HG03139 (cell line): ENCODE data around the gene SMAD6.

Experiments used
- ATAC-seq: cut with Tn5 transposase; IDR thresholded peaks from one replicate; pipeline ENCODE4 v1.9.1; 2021; ENCODE audit not compliant: unreplicated experiment

Gene SMAD6

DNA sequence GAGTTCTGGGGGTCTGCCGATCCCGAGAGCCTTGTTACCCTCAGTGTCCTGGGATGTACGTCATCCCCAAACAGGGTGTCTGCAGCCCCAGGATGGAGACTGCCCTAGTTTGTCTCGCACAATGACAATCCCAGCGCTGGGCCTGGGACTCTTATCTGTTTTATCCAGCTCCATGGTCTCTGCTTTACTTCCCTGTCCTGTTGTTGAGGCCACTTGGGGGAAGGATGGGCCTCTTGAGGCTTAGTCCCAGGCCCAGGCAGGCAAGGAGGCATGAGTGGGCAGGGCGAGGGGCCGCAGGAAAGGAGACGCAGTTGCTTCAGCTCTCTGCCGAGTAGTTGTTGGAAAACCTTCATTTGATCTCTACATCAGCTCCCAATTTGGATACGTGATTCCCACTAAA, 17.4 kb downstream of the SMAD6 start:
- ATAC-seq: no peak

DNA sequence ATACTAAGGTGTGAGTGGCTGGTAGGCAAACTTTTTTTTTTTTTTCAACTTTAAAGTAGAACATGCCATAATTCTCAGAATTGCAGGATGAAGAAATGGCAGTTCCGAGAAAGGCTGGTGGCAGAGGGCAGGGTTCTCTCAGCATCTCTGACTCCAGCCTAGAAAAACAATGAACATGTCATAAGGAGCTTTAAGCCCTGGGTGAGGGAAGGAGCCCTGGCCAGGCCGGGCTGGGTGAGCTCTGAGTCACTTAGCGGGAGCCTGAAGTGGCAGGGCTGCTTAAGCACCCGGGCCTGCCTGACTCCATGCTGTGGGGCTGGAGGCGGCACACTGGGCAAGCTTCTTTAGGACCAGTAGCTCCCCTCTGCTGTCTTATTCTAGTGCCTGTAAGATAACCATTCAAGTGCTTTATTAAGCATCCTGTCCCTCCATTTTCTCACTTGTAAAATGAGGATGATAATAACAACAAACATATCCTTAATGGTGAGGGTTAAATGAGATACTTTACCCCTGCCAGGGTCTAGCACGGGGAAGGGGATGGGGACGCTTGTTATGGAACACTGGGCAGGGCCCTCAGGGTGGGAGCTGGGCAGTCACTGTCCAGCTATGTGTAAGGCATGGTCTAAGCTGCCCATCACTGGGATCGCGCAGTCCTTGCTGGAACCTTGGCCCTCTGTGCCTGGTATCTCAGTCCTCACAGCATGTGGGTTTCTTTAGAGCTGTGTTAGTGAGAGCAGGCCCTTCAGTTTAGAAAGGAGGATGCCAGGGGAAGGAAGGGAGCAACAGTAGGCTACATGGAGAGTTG, 18.4 kb downstream of the SMAD6 start:
- no peak for ATAC-seq

DNA sequence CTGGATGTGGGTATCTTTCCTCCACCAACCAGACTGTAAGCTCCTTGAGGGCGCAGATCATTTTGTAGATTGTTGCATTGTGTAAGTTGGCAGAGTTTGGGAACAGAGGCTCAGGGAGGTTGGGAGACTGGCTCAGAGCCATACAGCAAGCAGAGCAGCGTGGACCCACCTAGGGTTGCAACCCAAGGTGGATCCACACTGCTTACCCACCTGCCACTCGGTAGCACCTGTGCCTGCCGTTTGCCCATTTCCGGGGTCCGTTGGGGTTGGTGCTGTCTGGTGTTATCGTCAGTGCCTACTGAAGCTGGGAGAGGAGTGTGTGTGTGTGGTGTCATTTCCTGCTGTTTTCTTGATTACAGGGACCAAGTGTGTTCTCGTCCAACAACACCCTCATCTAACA, 19.0 kb downstream of the SMAD6 start:
- no peak for ATAC-seq

DNA sequence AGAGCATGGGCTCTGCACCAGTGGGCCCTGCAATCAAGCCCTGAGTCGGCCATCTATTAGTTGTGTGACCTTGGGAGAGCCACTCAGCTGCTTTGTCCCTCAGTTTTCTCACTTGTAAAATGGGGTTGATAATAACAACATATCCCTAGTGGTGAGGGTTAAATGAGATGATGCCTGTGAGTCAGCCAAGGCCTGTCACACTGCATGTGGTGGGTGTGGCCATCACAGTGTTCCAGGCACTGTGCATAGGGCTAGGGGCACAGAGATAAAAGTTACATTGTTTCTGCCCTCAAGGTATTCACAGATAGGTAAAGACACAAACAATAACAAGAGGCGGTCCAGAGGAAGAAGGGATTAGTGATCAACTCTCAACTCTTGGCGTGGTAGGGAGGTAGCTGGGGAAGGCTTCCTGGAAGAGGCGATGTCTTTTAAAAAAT, 19.5 kb downstream of the SMAD6 start:
- no peak for ATAC-seq

DNA sequence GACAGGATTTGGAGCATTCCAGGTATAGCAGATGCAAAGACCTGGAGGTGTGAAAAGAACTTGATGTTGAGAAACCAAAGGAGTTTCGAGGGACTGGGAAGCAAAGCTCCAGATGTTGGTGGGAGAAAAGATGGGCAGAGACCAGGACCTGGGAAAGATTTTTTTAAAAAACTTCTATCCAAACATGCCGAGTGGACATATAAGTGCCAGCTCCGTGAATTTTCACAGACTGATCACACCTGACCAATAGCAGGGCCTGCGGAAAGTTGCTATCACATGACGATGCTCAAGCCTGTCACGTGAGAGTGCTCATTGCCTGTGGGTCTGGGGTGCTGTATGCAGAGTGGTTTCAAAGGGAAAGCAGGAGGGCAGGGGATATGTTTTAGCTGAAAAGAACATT, 19.9 kb downstream of the SMAD6 start:
- ATAC-seq: no peak

DNA sequence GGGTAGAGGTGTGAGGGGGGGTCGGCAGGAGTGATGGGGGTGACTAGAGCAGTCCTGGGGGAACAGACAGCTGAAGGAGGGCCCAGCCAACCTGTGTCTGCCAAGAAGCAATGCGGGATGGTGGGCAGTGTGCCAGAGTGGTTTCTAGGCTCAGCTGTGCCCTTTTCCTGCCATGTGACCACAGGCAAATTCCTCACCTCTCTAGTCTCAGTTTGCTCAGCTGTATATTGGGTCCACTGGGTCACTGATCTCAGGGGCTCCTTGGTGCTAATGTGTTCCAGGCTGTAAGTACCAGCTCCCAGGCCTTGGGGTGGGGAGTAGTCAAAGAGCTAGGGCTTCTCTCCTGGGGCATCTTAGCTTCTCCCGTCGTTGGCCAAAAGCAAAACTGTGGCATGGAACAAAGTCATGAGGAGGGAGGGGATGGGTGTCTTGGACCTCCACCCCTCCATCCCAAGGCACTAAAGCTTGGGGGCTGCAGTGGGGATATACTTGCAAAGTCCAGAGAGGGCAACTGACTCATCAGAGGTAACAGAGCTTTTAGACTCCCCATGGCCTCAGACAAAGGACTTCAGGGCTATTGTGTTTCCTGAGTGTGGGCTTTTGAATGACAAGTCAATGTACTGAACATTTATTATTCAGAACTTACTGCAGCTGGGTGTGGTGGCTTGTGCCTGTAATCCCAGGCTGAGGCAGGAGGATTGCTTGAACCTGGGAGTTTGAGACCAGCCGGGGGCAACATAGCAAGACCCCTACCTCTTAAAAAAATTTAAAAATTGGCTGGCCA, 20.9 kb downstream of the SMAD6 start:
- ATAC-seq: no peak

DNA sequence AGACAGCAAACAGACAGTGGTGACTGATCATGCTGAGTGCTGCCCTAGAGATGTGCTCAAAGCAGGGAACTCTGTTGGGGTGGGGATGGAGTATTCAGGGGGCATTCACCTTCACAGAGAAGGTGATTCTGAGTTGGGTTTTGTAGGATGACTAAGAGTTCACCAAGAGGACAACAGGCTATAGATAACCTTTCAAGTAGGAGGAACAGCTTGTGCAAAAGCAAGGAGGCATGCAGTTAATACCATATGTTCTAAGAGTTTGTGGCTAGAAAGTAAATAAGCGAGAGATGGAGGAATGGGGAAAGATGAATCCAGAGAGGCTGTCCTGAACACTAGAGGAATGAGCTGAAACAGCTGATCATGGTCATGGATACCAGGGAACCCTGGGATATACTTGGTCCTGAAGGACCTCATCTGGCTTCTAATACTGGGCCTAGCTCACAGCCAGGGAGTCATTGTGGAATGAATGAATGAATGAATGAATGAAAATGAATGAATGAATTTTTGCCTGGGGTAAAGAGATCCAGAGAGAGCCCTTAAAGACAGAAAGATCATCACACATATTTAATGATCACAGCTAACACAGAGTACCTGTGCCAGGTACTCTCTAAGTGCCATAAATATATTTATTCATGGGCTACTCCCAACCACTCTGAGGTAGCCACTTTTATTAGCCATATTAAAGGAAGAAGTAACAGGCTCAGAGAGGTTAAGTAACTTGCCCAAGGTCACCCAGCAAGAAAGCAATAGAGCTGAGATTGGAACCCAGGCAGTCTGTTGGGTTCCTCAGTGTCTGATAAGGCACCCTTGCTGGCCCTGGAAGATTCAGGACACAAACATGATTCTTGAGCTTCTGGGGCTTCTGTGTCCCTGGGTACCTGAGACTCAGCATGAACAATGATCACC, 22.0 kb downstream of the SMAD6 start:
- ATAC-seq: no peak

DNA sequence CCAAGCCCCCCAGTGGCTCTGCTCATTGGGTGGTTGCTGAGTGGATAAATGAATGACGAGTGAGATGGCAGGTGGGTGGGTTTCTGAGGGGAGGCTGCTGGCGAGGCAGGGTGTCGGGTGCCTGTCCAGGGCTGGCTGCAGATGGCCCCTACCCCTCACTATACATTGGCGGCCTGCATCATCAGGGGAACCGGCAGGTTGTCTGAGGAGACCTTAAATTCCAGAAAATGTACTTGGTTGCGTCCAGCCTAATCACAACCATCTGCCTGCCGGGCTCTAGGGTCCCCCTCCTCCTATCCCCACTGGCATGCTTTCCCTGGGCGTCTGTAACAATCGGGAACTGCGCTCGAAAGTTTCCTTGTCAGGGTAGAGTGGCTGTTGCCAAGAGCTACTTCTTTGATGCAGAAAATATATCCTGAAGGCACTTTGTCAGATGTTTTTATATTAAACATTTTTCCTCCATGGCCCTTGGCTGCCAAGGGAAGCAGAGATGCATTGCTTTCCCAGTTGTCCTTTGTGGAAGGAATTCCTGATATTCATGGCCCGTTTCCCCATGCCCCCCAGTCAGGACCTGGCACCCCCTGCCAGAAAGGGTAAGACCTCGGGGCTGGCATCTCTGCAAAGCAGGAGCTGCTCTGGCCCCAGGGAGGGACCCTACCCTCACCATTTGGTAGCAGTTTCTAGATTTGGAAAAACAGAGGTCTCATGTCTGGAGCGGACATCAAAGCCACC, 22.9 kb downstream of the SMAD6 start:
- no peak for ATAC-seq

DNA sequence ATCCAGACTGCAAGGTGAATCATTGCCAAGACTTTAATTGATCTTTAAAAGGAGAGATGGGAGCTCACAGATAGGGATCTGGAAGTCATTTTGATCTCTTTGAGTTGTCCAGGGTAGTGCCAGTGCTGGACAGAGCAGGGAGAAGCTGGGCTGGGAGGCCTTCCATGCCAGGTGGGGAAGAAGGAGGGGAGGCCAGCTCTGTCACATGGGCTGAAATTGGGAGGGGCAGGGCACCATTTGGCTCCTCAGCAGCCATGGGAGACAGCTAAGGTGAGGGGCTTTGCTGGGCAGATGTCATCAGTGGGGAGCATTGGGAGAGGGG, 23.4 kb downstream of the SMAD6 start:
- ATAC-seq: no peak

DNA sequence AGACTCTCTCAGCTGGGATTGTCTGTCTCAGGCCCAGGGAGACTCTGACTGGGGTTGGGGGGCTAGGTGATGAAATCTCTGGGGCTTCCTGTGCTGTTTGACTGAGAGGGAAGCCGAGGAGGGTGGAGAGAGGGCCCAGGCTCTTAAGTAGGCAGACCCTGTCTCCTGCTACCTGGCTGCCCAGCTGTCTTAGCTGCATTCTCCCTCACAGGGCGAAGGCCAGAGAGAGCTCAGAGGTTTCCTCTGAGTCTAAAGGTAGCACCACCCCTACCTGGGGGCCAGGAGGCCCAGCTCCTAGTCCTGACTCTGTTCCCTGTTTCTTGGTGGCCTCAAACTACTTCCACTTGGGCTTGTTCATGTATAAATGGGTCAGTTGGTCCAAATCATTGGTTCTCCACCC, 24.4 kb downstream of the SMAD6 start:
- ATAC-seq: no peak

DNA sequence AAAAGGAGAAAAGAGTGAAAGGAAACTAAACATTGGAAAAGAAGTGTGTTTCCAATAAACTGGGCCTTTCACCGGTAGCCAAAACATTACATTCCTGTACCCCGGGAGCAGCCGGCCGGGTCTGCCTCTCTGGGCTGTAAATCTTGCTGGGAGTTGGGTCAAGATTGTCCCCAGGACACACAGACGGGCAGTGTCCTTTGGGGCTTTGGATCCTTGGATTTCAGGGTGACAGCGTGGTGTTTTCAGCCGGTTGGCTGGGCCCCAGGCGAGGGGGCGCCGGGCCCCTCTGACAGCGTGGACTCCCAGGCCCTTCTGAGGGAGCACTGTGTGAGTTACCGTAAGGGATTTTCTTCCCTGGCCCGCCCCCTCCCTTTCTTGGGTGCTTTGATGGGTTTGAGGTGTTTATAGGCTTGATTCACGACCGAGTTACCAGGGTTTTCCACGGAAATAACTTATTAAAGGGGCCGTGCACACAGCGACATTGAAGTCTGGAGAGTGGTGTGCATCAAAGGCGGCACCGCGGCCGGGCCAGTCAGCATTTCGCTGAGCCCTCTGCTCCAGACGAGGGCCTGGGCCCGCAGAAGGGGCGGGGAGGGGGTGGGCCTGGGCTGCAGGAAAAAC, 27.4 kb downstream of the SMAD6 start:
- ATAC-seq: no peak

DNA sequence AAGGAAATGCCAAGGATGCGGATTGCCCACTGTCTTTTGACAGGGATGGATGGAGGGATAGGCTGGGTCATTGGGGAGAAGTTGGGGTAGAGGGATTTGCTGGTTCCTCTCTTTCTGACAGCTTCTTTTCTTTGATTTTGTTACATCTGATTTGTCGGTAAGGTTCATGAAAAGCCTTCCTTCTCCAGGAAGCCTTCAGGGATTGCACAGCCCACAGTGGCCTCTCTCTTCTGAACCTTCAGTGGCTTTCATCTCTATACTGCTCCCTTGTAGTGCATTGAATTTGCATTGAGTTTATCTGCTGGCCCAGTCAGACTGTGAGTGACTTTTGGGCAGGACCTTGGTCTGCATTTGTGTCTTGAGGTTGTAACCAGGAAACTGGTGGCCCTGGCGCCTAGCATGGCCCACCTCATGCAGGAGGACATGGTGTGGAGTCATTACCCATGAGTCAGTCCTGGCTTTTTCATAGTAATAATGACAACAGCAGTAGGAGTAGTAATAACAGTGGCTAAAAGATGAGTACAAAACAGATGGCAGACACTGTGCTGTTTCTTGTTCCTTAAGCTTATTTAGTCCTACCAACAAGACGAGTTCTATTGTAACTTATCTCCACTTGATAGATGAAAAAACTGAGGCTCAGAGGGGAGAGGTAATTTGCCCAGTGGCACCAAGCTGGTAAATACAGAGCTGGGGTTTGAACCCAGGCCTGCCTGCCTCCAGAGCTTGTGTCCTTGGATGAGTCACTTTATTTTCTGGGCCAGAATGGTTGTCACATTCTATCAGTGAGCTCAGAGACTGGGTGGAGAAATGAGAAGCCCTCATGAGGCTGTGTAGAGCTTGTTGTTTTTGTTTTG, 28.4 kb downstream of the SMAD6 start:
- ATAC-seq: no peak

DNA sequence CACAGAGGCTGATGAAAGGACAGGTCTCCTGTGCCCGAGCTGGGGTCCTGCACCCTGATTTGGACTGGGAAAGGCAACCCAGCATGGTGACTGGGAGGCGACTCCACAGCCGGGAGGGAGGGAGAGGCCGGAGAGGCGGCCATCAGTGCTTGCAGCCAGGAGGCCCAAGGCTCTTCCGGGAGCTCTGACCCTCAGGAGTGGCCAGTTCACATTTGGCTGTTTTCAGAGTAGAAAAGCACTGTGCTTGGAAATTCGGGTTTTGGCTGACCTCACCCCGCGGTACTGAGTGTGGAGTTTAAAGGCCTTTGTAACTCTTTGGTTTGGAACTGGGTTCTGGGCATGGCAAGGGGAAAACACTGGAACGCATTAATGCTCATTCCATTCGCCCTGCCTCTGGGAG, 31.9 kb downstream of the SMAD6 start:
- no peak for ATAC-seq

DNA sequence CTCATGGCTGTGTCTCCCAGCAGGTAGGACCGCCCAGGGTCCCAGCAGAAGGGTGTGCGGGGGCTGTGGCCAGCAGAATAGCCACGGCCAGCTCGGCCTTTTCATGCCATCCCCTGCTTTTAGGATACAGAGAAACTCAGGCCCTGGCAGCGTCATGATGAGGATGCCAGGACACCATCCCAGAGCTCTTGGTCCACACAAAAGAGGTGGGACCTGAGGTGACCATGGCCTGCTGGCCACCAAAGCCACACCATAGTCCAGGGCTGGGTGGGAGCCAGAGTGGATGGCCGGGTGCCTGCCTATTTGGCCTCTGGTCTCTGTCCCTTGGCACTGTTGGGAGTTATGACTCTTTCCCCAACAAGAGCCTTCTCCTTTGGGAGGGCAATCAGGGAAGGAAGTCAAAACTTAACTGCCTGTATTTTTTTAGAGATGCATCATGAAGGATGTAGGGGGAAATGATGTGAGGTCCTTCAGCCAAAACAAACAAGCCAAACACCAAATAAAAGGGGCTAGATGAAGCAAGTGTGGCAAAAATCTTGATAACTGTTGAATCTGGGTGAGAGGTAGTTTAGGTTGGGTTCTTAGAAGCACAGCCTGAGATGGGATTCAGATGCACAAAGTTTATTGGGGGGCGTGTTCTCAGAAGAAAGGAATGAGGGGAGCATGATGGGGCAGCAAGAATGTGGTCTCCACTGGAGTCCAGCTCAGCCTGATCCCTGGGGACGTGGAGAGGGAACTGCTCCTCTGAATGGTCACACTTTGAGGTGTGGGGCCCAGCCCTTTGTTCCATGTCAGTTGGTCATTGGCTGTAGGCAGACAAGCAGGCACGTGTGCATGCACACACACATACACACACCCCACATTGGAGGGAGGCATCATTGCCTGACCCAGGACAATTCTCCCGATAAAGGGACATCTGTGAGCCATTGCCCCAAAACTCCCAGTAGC, 33.2 kb downstream of the SMAD6 start:
- no peak for ATAC-seq

DNA sequence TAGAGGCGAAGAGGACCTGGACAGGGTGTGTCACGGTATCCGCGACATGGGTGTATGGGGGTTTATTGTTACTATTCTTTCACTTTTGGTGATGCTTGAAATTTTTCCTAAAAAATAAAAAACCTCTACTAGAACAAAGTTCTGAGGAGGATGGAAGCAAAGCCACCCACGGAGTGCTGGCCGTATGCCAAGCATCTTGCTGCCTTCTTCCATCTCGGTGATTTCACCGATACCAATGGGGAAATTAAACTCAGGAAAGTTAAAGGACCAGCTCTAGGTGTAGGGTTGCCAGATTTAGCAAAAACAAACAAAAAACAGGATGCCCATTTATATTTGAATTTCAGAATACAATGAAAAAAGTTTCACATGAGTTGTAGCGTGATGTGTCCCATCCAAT, 33.9 kb downstream of the SMAD6 start:
- ATAC-seq: no peak

DNA sequence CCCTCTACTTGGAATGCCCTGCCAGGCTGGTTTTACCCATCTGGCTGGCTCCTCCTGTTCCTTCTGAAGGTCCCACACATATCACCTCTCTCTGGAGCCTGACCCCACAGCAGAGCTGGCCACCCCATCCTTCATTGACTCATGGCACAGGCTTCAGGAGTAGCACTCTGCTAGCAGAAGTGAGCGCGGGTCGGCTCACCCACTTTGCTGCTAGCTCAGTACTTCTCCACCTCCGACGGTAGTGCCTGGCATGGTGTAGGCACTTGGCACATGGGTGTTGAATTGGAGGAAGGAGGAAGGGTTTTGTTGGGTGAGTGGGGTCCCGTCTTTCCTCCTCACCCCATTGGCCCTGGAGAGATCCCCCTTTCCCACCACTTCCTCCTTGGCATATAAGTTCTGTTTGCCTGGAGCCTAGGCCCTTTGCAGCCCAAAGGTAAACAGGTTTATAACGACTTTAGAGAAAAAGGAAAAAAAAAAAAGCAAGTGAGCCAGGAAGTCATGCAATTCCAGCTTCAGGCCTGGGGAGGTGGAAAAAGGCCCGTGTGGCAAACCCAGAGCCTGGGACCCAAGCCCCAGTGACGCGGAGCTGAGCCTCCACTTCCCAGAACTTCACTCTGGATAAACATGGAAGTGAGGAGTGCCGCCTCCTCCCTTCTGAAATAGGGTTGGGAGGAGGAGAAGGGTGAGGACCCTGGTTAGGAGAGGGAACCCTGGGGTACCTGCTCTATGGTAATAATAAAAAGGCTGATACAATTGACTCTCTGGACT, 35.4 kb downstream of the SMAD6 start:
- ATAC-seq: no peak

DNA sequence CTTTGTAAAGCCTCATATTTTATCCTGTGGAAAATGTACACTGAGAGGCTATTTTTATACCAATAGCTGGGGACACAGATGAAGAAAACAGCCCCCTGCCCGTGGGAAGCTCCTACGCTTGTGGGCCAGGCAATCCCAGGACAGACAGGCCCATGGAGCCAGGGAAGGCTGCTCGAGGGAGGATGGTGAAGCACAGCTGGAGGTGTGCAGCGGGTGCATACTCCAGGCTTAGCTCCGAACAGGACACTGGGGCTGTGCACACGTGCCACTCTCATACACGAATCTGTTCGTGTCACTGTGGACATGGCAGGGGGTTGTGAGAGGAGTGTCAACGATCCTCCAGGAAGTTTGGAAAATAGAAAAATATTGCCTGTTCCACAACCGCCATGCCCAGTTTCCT, 36.1 kb downstream of the SMAD6 start:
- no peak for ATAC-seq

DNA sequence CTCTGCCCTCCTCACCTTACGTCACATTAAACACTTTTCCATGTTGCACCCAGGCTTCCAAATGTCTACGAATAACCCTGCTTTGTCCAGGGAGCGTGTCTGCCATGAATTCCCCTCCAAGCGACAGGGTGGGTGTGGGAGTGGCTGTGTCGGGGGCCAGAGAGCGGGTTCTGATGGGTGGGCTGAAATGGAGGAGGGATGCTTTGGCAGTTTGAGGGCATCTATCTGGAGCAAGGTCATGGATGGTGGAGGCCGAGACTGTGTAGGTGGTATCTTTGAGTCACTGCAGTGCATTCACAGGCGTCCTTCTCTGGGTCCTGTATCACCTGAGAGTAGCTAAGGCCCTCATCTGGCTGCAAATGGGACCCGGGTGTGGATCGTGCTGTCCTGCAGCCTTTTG, 36.6 kb downstream of the SMAD6 start:
- no peak for ATAC-seq
